ENCODE measurements around the gene C2CD3.

C2CD3 gene

DNA sequence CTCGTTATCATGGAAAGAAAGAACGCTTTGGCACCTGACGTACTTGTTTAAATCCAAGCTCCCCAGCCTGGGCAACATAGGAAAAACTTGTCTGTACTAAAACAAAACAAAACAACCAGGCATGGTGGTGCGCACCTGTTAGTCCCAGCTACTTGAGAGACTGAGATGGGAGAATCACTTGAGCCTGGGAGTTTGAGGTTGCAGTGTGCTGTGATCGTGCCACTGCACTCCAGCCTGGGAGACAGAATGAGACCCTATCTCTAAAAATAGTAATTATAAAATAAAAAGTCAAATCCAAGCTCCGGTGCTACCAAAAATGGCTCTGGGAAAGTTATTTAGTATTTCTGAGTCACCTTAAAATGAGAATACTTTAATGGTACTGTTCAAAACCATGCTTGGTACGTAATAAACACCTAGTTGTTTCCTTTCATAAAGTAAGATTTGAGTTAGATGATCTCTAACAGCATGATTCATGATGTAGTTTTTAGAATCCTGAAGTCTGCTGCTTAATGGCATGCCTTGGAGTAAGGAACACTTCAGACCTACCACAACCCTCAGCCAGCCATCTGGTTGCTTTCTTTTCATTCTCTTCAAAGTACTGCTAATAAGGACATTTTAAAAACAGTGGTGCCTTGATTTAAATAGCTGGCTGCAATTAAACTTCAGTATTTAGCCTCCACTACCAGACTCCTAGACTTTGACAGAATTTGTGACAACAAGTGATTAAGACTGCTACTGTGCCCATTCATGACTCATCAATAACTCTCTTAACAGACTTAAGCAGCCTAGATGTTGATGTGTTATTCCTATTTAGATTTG is 8.6 kb upstream of the C2CD3 start:
- TF ChIP-seq, protein P1, sequence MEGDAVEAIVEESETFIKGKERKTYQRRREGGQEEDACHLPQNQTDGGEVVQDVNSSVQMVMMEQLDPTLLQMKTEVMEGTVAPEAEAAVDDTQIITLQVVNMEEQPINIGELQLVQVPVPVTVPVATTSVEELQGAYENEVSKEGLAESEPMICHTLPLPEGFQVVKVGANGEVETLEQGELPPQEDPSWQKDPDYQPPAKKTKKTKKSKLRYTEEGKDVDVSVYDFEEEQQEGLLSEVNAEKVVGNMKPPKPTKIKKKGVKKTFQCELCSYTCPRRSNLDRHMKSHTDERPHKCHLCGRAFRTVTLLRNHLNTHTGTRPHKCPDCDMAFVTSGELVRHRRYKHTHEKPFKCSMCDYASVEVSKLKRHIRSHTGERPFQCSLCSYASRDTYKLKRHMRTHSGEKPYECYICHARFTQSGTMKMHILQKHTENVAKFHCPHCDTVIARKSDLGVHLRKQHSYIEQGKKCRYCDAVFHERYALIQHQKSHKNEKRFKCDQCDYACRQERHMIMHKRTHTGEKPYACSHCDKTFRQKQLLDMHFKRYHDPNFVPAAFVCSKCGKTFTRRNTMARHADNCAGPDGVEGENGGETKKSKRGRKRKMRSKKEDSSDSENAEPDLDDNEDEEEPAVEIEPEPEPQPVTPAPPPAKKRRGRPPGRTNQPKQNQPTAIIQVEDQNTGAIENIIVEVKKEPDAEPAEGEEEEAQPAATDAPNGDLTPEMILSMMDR (IDR thresholded peaks at IDR 0.05; ENCODE audit: insufficient read depth, low read depth, low read length, missing control alignments) = no peak
- no peak for DNase-seq (ENCODE audit: low read depth)

DNA sequence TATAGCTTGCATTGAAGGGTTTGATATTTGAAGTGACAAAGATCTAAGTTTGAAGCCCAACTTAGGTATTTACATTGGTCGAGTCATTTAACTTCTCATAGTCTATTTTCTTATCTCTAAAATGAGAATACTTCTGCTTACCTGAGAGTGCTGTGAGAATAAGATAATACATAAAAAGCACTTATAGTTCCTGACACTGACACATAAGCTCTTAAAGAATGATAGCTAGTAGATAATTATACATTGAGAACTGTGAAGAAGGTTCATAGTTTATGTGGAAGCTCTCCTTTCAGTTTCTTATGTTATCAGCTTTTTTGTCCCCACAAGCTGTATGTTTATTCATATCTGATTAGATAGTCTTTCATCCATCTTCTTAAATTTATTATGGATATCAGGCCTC is 5.1 kb upstream of the C2CD3 start:
- no peak for DNase-seq (ENCODE audit: low read depth)
- H3K4me3 ChIP-seq (ENCODE audit: low read depth, low read length) = no peak overlapping the region
- TF ChIP-seq, protein P1 (IDR thresholded peaks at IDR 0.05; ENCODE audit: insufficient read depth, low read depth, low read length, missing control alignments) = no peak

More for the DNA sequence above, 8.6 kb upstream of the C2CD3 start:
- no peak overlapping the region for H3K4me3 ChIP-seq (ENCODE audit: low read depth, low read length)

DNA sequence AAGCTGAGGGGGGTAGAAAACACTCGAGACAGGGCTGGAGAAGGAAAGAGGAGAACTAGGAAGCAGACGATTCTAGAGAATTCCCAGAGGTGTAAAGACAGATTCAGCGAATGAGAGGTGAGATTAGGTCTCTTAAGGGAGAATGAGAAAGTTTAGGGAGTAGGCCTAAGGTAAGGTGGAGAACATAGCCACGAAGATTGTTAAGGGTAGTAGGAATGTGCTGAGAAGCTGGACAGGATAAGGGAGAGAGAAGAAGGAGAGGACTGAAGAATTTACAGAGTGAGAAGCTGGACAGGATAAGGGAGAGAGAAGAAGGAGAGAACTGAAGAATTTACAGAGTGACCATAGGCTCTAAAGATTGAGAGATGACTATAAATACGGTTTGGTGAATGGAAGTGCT is 1.2 kb upstream of the C2CD3 start:
- TF ChIP-seq, protein P1 (IDR thresholded peaks at IDR 0.05; ENCODE audit: insufficient read depth, low read depth, low read length, missing control alignments) = no peak
- H3K4me3 ChIP-seq (ENCODE audit: low read depth, low read length) = peak overlapping the region; percentile 97
- no peak for DNase-seq (ENCODE audit: low read depth)

DNA sequence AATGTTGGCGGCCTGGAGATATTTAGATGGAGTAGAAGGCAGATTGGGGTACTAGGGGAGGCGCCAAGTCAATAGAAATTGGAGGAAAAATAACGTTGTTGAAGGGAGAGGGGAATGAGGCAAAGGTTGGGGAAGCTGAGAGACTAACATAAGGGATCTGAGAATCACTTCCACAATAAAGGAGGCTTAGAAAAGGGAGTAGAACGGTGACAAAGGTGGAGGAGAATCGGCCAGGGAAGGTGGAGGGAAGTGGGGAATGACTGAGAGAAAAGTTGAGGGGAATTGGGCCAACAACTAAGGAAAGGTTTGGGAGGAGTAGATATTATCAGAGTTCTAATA is 797 bp upstream of the C2CD3 start:
- DNase-seq (ENCODE audit: low read depth) = no peak
- H3K4me3 ChIP-seq (ENCODE audit: low read depth, low read length) = peak overlapping the region; percentile 97
- TF ChIP-seq, protein P1 (IDR thresholded peaks at IDR 0.05; ENCODE audit: insufficient read depth, low read depth, low read length, missing control alignments) = no peak

DNA sequence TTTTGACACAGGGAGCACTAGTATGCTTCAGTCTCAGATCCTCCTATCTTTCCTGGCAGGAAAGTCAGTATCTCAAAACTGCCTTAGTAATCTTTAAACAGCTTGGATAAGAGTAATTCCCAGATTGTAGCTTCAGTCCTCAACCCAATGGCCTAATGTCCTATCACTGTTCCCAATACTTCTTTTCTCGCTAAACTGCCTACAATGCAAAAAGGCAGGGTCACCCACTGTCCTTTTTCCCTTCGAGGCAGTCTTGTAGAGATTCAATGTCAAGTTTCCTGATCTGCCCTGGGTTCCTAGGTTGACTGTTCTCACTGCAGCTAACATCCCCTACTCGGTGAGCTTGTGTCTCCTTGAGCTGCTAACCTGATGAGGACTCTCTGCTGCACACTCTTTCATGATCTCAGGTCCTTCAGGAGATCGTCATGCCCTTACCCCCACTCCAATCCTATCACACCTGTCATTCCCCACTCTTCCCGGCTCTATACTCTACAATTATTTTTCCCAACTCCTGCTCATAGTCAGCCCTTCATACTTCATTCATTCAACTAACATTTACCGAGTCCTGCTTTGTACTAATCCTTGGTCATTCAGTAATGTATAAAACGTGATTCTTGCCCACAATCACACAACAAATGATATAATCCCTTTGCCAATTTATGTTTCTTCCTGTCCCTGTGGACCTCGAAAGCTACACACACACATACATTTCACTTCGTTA is 904 bp downstream of the C2CD3 start:
- peak overlapping the region; percentile 81 for H3K4me3 ChIP-seq (ENCODE audit: low read depth, low read length)
- TF ChIP-seq, protein P1 (IDR thresholded peaks at IDR 0.05; ENCODE audit: insufficient read depth, low read depth, low read length, missing control alignments) = no peak
- DNase-seq (ENCODE audit: low read depth) = no peak

DNA sequence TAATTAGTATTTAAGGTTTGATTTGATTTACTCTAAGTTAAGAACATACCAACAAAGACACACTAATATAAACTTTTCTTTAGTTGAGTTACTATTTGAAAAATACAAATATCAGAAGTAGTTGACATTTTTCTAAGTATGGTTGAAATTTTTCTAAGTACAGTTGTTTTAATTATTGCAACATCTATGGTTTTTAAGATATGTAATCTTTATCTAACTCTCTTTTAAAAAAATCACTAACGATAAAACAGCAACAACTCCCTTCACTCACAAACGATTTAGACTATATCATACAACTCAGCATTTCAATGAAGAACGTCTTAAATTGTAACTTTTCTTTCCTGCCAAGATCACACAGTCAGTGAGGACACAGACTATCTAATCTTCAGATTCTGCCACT is 2.0 kb downstream of the C2CD3 start:
- TF ChIP-seq, protein P1 (IDR thresholded peaks at IDR 0.05; ENCODE audit: insufficient read depth, low read depth, low read length, missing control alignments) = no peak
- no peak for DNase-seq (ENCODE audit: low read depth)
- H3K4me3 ChIP-seq (ENCODE audit: low read depth, low read length) = no peak overlapping the region
